Progenitor cell of endocrine pancreas (in vitro differentiated cells): ENCODE data around the gene KCNH2. TPM values are rescaled to one million over a fixed set of nuclear protein-coding genes. Genes with fewer than 3 reads are reported as not detected.

Experiments
- DNase-seq: peaks from one replicate; pipeline ENCODE4 v3.0.0; 2021; ENCODE audit warnings: low spot score; ENCODE audit not compliant: unreplicated experiment
- H3K27ac Mint-ChIP-seq: 2 replicates; pipeline ENCODE4 v1.8.0; 2021; ENCODE audit warnings: mild to moderate bottlenecking, moderate library complexity, mixed read lengths
- H3K27me3 Mint-ChIP-seq: 2 replicates; pipeline ENCODE4 v1.8.0; 2021; ENCODE audit warnings: mixed read lengths
- H3K36me3 Mint-ChIP-seq: 2 replicates; pipeline ENCODE4 v1.8.0; 2022; ENCODE audit warnings: mixed read lengths; ENCODE audit not compliant: insufficient read depth
- H3K4me1 Mint-ChIP-seq: 2 replicates; pipeline ENCODE4 v1.8.0; 2021; ENCODE audit warnings: low read depth, mixed read lengths
- H3K4me3 Mint-ChIP-seq: 2 replicates; pipeline ENCODE4 v1.8.0; 2021; ENCODE audit warnings: low read depth, mild to moderate bottlenecking, moderate library complexity, mixed read lengths
- H3K9me3 Mint-ChIP-seq: 2 replicates; pipeline ENCODE4 v1.8.0; 2021; ENCODE audit warnings: low read depth, mixed read lengths
- CTCF ChIP-seq: fragments of 200-600 bp; sonication (generic); IDR thresholded peaks from one replicate; pipeline ENCODE4 v1.5.0; 2021; ENCODE audit warnings: antibody characterized with exemption, mild to moderate bottlenecking; ENCODE audit not compliant: unreplicated experiment
- total RNA-seq: library from RNA; stranded (reverse); gene quantifications from 2 replicates; pipeline ENCODE4 v1.2.1, GENCODE V29; 2021

Gene KCNH2
- total RNA-seq, 1 donor from 2014 or later: 9.4 TPM

- Mint-ChIP-seq H3K36me3 (no peaks in the 10 kb centered on the region), H3K27ac (no peak overlapping the region), H3K4me3 (no peak overlapping the region), H3K27me3 (peaks cover 61% of the 10 kb centered on the region), H3K9me3 (peaks cover 11% of the 10 kb centered on the region), H3K4me1 (no peaks in the 10 kb centered on the region)
- DNase-seq: no peak
- TF ChIP-seq CTCF: no peak
Measured at GRCh38 chr7:150897502-150898474, 80.3 kb downstream of the KCNH2 start.

- Mint-ChIP-seq H3K4me1 (no peaks in the 10 kb centered on the region), H3K27ac (no peak overlapping the region), H3K4me3 (no peak overlapping the region), H3K27me3 (peaks cover 57% of the 10 kb centered on the region), H3K9me3 (peaks cover 12% of the 10 kb centered on the region), H3K36me3 (no peaks in the 10 kb centered on the region)
- no peak for TF ChIP-seq CTCF
- no peak for DNase-seq
Measured at GRCh38 chr7:150896562-150897209, 81.4 kb downstream of the KCNH2 start.

GRCh38 chr7:150895809-150896208, 82.3 kb downstream of the KCNH2 start:
- peaks cover 55% of the 10 kb centered on the region for H3K27me3 Mint-ChIP-seq
- H3K4me1 Mint-ChIP-seq: no peaks in the 10 kb centered on the region
- no peak overlapping the region for H3K4me3 Mint-ChIP-seq

More at GRCh38 chr7:150895809-150896208, 82.3 kb downstream of the KCNH2 start:
- Mint-ChIP-seq H3K36me3 (no peaks in the 10 kb centered on the region), H3K27ac (no peak overlapping the region), H3K9me3 (peaks cover 12% of the 10 kb centered on the region)
- DNase-seq: no peak
- no peak for TF ChIP-seq CTCF

Other genes starting within 250 kb of the KCNH2 start
- gene GIMAP5, start 240.9 kb downstream of the KCNH2 start, total RNA-seq: not detected in 2 replicates
- 8.9 TPM in 2 replicates for gene TMEM176B, start 178.0 kb downstream of the KCNH2 start, total RNA-seq
- gene TMEM176A, start 177.6 kb downstream of the KCNH2 start, total RNA-seq: 8.0 and 9.6 TPM in 2 replicates
- 1.9 and 2.9 TPM in 2 replicates for gene AOC1, start 125.8 kb downstream of the KCNH2 start, total RNA-seq
- 0.74 and 1.1 TPM in 2 replicates for gene NOS3, start 12.7 kb upstream of the KCNH2 start, total RNA-seq
- 0.58 and 0.79 TPM in 2 replicates for gene ATG9B, start 46.2 kb upstream of the KCNH2 start, total RNA-seq
- gene ABCB8, start 50.1 kb upstream of the KCNH2 start, total RNA-seq: 36.0 and 36.2 TPM in 2 replicates
- 3.5 and 5.1 TPM in 2 replicates for gene ASIC3, start 70.2 kb upstream of the KCNH2 start, total RNA-seq
- 22.6 and 24.9 TPM in 2 replicates for gene CDK5, start 79.6 kb upstream of the KCNH2 start, total RNA-seq
- gene SLC4A2, start 81.3 kb upstream of the KCNH2 start, total RNA-seq: 208 and 213 TPM in 2 replicates
- gene FASTK, start 102.5 kb upstream of the KCNH2 start, total RNA-seq: 75.0 and 81.9 TPM in 2 replicates
- gene TMUB1, start 105.2 kb upstream of the KCNH2 start, total RNA-seq: 40.4 and 48.6 TPM in 2 replicates
- 112 and 114 TPM in 2 replicates for gene AGAP3, start 108.2 kb upstream of the KCNH2 start, total RNA-seq
- 2.0 and 2.1 TPM in 2 replicates for gene GBX1, start 189.4 kb upstream of the KCNH2 start, total RNA-seq
- not detected in 2 replicates for gene ASB10, start 208.9 kb upstream of the KCNH2 start, total RNA-seq
- gene H2BK1, start 232.2 kb upstream of the KCNH2 start, total RNA-seq: not detected in 2 replicates
- 48.7 and 55.1 TPM in 2 replicates for gene ABCF2, start 248.9 kb upstream of the KCNH2 start, total RNA-seq